IMR-90 (cell line): ENCODE measurements around the gene ADGRG6. TPM values are rescaled to one million over a fixed set of nuclear protein-coding genes. Genes with fewer than 3 reads are reported as not detected.

Source experiments
- ATAC-seq: fragments of 200-7000 bp; cut with Tn5 transposase; 2 replicates; pipeline ENCODE4 v1.9.1; 2020; ENCODE audit warnings: low read depth, mild to moderate bottlenecking, moderate library complexity
- BruUV-seq: library from RNA; stranded (reverse); fragments of 400-500 nt; replicated peaks from 2 replicates; lab custom pipeline; 2021; lab: Mats Ljungman, UMichigan
- CTCF ChIA-PET: fragments of 300-600 bp; formaldehyde crosslinking; extraction: SDS; loops from one replicate; lab custom pipeline; 2021; ENCODE audit warnings: antibody characterized with exemption; lab: Yijun Ruan, JAX
- POLR2A ChIA-PET: fragments of 300-600 bp; sonication (Branson Sonifier 250); formaldehyde crosslinking; loops from one replicate; lab custom pipeline; 2022; ENCODE audit warnings: antibody characterized with exemption; ENCODE audit not compliant: unreplicated experiment; lab: Charles Lee
- DNase-seq: peaks from one replicate; pipeline ENCODE4 v3.0.0; 2013
- H2AFZ ChIP-seq: replicated peaks from 2 replicates; pipeline ENCODE3; 2013; ENCODE audit warnings: low read length, mild to moderate bottlenecking; ENCODE audit not compliant: poor library complexity
- H2AK5ac ChIP-seq: 2 replicates; pipeline ENCODE4 v1.6.1; 2013; ENCODE audit warnings: low read depth, low read length, inconsistent platforms
- H2AK9ac ChIP-seq: replicated peaks from 2 replicates; pipeline ENCODE3; 2013; ENCODE audit warnings: mild to moderate bottlenecking, low read depth, low read length, moderate library complexity; ENCODE audit not compliant: poor library complexity
- H2BK120ac ChIP-seq: 2 replicates; pipeline ENCODE4 v1.6.1; 2013; ENCODE audit warnings: low read depth, low read length, inconsistent platforms
- H2BK15ac ChIP-seq: 3 replicates; pipeline ENCODE4 v1.6.1; 2013; ENCODE audit warnings: low read depth, low read length, inconsistent platforms
- H2BK20ac ChIP-seq: 2 replicates; pipeline ENCODE4 v1.6.1; 2013; ENCODE audit warnings: low read depth, mild to moderate bottlenecking, inconsistent platforms, low read length, moderate library complexity
- H2BK5ac ChIP-seq: 2 replicates; pipeline ENCODE4 v1.6.1; 2013; ENCODE audit warnings: mild to moderate bottlenecking, low read depth, low read length, inconsistent platforms; ENCODE audit not compliant: poor library complexity, severe bottlenecking
- H3K14ac ChIP-seq: replicated peaks from 2 replicates; pipeline ENCODE4 v1.6.1; 2013; ENCODE audit warnings: low read depth, low read length, inconsistent platforms
- H3K18ac ChIP-seq: 2 replicates; pipeline ENCODE4 v1.6.1; 2013; ENCODE audit warnings: low read depth, low read length, control low read depth
- H3K23ac ChIP-seq: 2 replicates; pipeline ENCODE4 v1.6.1; 2013; ENCODE audit warnings: low read depth, low read length, inconsistent platforms
- H3K27ac ChIP-seq: 2 replicates; pipeline ENCODE4 v1.5.1; 2013; ENCODE audit warnings: mild to moderate bottlenecking, control low read depth, low read length; ENCODE audit not compliant: insufficient read depth
- H3K27me3 ChIP-seq: 2 replicates; pipeline ENCODE4 v1.6.1; 2013; ENCODE audit warnings: low read length; ENCODE audit not compliant: control insufficient read depth, insufficient read depth
- H3K36me3 ChIP-seq: 2 replicates; pipeline ENCODE4 v1.6.1; 2013; ENCODE audit warnings: low read length, mixed read lengths; ENCODE audit not compliant: control insufficient read depth, insufficient read depth
- H3K4ac ChIP-seq: 2 replicates; pipeline ENCODE4 v1.6.1; 2013; ENCODE audit warnings: low read depth, low read length, inconsistent platforms
- H3K4me1 ChIP-seq: 2 replicates; pipeline ENCODE4 v1.6.1; 2013; ENCODE audit warnings: low read length, mixed read lengths; ENCODE audit not compliant: control insufficient read depth, insufficient read depth
- H3K4me2 ChIP-seq: 2 replicates; pipeline ENCODE4 v1.6.1; 2013; ENCODE audit warnings: low read depth, mild to moderate bottlenecking, control low read depth, low read length, moderate library complexity
- H3K4me3 ChIP-seq: 2 replicates; pipeline ENCODE4 v1.5.1; 2013; ENCODE audit warnings: low read depth, mild to moderate bottlenecking, control low read depth, low read length, moderate library complexity; ENCODE audit not compliant: insufficient read depth
- H3K56ac ChIP-seq: 2 replicates; pipeline ENCODE4 v1.6.1; 2013; ENCODE audit warnings: low read length, inconsistent platforms; ENCODE audit not compliant: insufficient read depth; ENCODE audit errors: extremely low read depth
- H3K79me1 ChIP-seq, 2 experiments: 2 replicates each; pipeline ENCODE4 v1.6.1; 2013; ENCODE audit warnings: low read length in 2 of 2, inconsistent platforms in 1 of 2, low read depth in 1 of 2
- H3K9ac ChIP-seq: 2 replicates; pipeline ENCODE4 v1.6.1; 2013; ENCODE audit warnings: low read depth, low read length, control low read depth
- H3K9me1 ChIP-seq: 2 replicates; pipeline ENCODE4 v1.6.1; 2013; ENCODE audit warnings: low read length, inconsistent platforms; ENCODE audit not compliant: insufficient read depth
- H3K9me3 ChIP-seq: 2 replicates; pipeline ENCODE4 v1.6.1; 2013; ENCODE audit warnings: low read length; ENCODE audit not compliant: control insufficient read depth, insufficient read depth
- H4K20me1 ChIP-seq: 2 replicates; pipeline ENCODE4 v1.6.1; 2013; ENCODE audit warnings: low read length, inconsistent platforms; ENCODE audit not compliant: insufficient read depth
- H4K5ac ChIP-seq: 2 replicates; pipeline ENCODE4 v1.6.1; 2013; ENCODE audit warnings: mild to moderate bottlenecking, low read depth, low read length, control low read depth
- H4K8ac ChIP-seq, 2 experiments: 2 replicates each; pipeline ENCODE4 v1.6.1; 2013; ENCODE audit warnings: low read depth in 2 of 2, low read length in 2 of 2, control low read depth in 1 of 2, inconsistent platforms in 1 of 2
- H4K91ac ChIP-seq: 2 replicates; pipeline ENCODE4 v1.6.1; 2013; ENCODE audit warnings: low read depth, low read length, inconsistent platforms; ENCODE audit not compliant: insufficient read depth
- BHLHE40 ChIP-seq: fragments of 150-350 bp; IDR thresholded peaks from 2 replicates; pipeline ENCODE4 v1.6.1; 2016; ENCODE audit warnings: mild to moderate bottlenecking, low read depth, low read length
- CEBPB ChIP-seq: IDR thresholded peaks from 2 replicates; pipeline ENCODE4 v1.6.1; 2012; ENCODE audit warnings: low read depth, low read length, improper control_type of control experiment
- CHD1 ChIP-seq: IDR thresholded peaks from 2 replicates; pipeline ENCODE4 v1.6.1; 2012; ENCODE audit warnings: low read depth, low read length, improper control_type of control experiment
- CTCF ChIP-seq: conservative IDR thresholded peaks from 2 replicates; pipeline ENCODE4 v1.5.1; 2012; ENCODE audit warnings: mild to moderate bottlenecking, low read depth, low read length, improper control_type of control experiment
- FOS ChIP-seq: fragments of 150-350 bp; IDR thresholded peaks from 2 replicates; pipeline ENCODE4 v1.6.1; 2016; ENCODE audit warnings: low read depth, low read length
- MAFK ChIP-seq: IDR thresholded peaks from 2 replicates; pipeline ENCODE4 v1.6.1; 2012; ENCODE audit warnings: low read depth, low read length, improper control_type of control experiment
- MAZ ChIP-seq: IDR thresholded peaks from 2 replicates; pipeline ENCODE4 v1.6.1; 2012; ENCODE audit warnings: low read depth, mild to moderate bottlenecking, low read length, improper control_type of control experiment, moderate library complexity, borderline replicate concordance
- NFE2L2 ChIP-seq: fragments of 150-350 bp; IDR thresholded peaks from 2 replicates; pipeline ENCODE4 v1.6.1; 2016; ENCODE audit warnings: low read depth, mild to moderate bottlenecking, low read length
- RCOR1 ChIP-seq: IDR thresholded peaks from 2 replicates; pipeline ENCODE4 v1.6.1; 2012; ENCODE audit warnings: mild to moderate bottlenecking, low read length, improper control_type of control experiment; ENCODE audit not compliant: insufficient replicate concordance
- SMC3 ChIP-seq: fragments of 150-350 bp; IDR thresholded peaks from 2 replicates; pipeline ENCODE4 v1.6.1; 2016; ENCODE audit warnings: low read depth, mild to moderate bottlenecking, antibody characterized with exemption, low read length, moderate library complexity
- USF2 ChIP-seq: fragments of 150-350 bp; IDR thresholded peaks from 2 replicates; pipeline ENCODE4 v1.6.1; 2017; ENCODE audit warnings: mild to moderate bottlenecking, antibody characterized with exemption, low read length, low read depth
- WGBS, 2 experiments: methylation state at CpG; one replicate each; pipeline versions ENCODE4 v1.1.5 to v1.1.7; 2013; ENCODE audit warnings: missing lambda C conversion rate in 2 of 2; ENCODE audit not compliant: insufficient read length in 1 of 2; ENCODE audit errors: extremely low coverage in 2 of 2; 5-methylcytosine and 5-hydroxymethylcytosine counted together
- dilution Hi-C: fragments of 300-500 bp; cut with HindIII; formaldehyde crosslinking; loops from one replicate; pipeline ENCODE4 v1.14.3; 2018; ENCODE audit warnings: low sequenced_read_pairs; ENCODE audit not compliant: unreplicated experiment
- in situ Hi-C: fragments of 300-500 bp; cut with MboI; formaldehyde crosslinking; loops from 3 replicates; pipeline ENCODE4 v1.14.3; 2019; ENCODE audit warnings: low sequenced_read_pairs, inconsistent platforms, mixed read lengths
- intact Hi-C: fragments of 100-400 bp; cut with micrococcal nuclease; formaldehyde crosslinking; loops from 2 replicates; pipeline ENCODE4 v1.10.0; 2022
- polyA plus RNA-seq, 3 experiments: library from polyadenylated mRNA; depleted of rRNA; stranded (reverse); fragments of >200 nt; gene quantifications; 2 replicates each; pipeline ENCODE4 v1.2.3, GENCODE V29; 2012; ENCODE audit warnings: low replicate concordance in 1 of 3
- total RNA-seq: library from RNA; depleted of rRNA; stranded (reverse); fragments of >200 nt; gene quantifications from 2 replicates; pipeline ENCODE4 v1.2.3, GENCODE V29; 2012

ADGRG6 gene
- total and polyA plus RNA-seq, 2 of the 4 experiments (the other 2 are of a cell fraction): 10.0 to 20.3 TPM

- Histone ChIP-seq H2BK20ac (no peak overlapping the region), H3K9me3 (no peaks in the 10 kb centered on the region), H4K91ac (no peak overlapping the region), H4K20me1 (no peaks in the 10 kb centered on the region), H2BK120ac (no peak overlapping the region), H3K18ac (no peak overlapping the region), H3K14ac (no peak overlapping the region), H3K9ac (no peak overlapping the region), H3K27me3 (no peaks in the 10 kb centered on the region), H4K8ac (no peak overlapping the region), H2AK5ac (no peak overlapping the region), H3K9me1 (0 out of 2 replicates have a peak, but pooled peaks cover 4% of the 10 kb centered on the region), H4K5ac (no peak overlapping the region), H3K4me2 (no peak overlapping the region), H3K27ac (no peak overlapping the region), H3K4me1 (peaks cover 3% of the 10 kb centered on the region), H3K4me3 (no peak overlapping the region), H3K4ac (no peak overlapping the region), H3K36me3 (peaks cover 2% of the 10 kb centered on the region; the same call in 1 of the 2 replicates), H2BK15ac (no peak overlapping the region), H2AFZ (no peak overlapping the region), H3K56ac (no peak overlapping the region), H2BK5ac (no peak overlapping the region), H3K23ac (no peak overlapping the region), H2AK9ac (no peak overlapping the region), H3K79me1 (no peaks in the 10 kb centered on the region)
- no peak for ATAC-seq
- no TSS peak for BruUV-seq
- ChIA-PET CTCF (no interaction called here), POLR2A (no interaction called here)
- in situ Hi-C loops (no loop called here), intact Hi-C loops (no loop called here), dilution Hi-C loops (no loop called here)
- TF ChIP-seq CEBPB (no peak), MAZ (no peak), FOS (no peak), USF2 (no peak), NFE2L2 (no peak), BHLHE40 (no peak), CTCF (no peak), SMC3 (no peak), RCOR1 (no peak), MAFK (no peak), CHD1 (no peak)
- no peak for DNase-seq
- WGBS, 2 experiments: 89% methylated on average over 3 of the region's 4 CpGs; no CpG with 5 or more reads in 1 of the 2 experiments
These were observed 146.4 kb downstream of the ADGRG6 start for GRCh38 chr6:142448091-142448729.
